CD4-positive, alpha-beta T cell (primary cell): ENCODE results near the gene MEGF10. TPM values are rescaled to one million over a fixed set of nuclear protein-coding genes. Genes with fewer than 3 reads are reported as not detected.

Experiments used
- ATAC-seq: fragments of 200-7000 bp; cut with Tn5 transposase; one replicate; pipeline ENCODE4 v1.10.0; 2022; ENCODE audit warnings: mild to moderate bottlenecking; ENCODE audit not compliant: poor library complexity
- CTCF ChIA-PET: fragments of 350-600 bp; sonication (Branson Sonifier 250); formaldehyde crosslinking; loops from one replicate; lab custom pipeline; 2021; ENCODE audit warnings: antibody characterized with exemption, inconsistent platforms; lab: Charles Lee
- POLR2A ChIA-PET: fragments of 350-600 bp; sonication (Branson Sonifier 250); formaldehyde crosslinking; loops from one replicate; lab custom pipeline; 2021; ENCODE audit warnings: antibody characterized with exemption, inconsistent platforms; lab: Charles Lee
- DNase-seq, 14 experiments: peaks; one replicate each; pipeline ENCODE4 v3.0.0-alpha.2; 2013 to 2020; ENCODE audit warnings: mixed read lengths in 2 of 14
- H3K27ac ChIP-seq, 2 donors: one replicate each; pipeline versions ENCODE4 v1.5.1 to v1.7.0; 2013; ENCODE audit warnings: low read length in 2 of 2, low read depth in 1 of 2, mild to moderate bottlenecking in 1 of 2
- H3K27me3 ChIP-seq, 2 experiments: 1 replicate in 1 of 2; 2 replicates in 1 of 2; pipeline versions ENCODE4 v1.6.1 to v1.7.0; 2013; ENCODE audit warnings: low read length in 2 of 2, control low read depth in 1 of 2, mild to moderate bottlenecking in 1 of 2, moderate library complexity in 1 of 2; ENCODE audit not compliant: insufficient read depth in 2 of 2, control insufficient read depth in 1 of 2
- H3K36me3 ChIP-seq: one replicate; pipeline ENCODE4 v1.6.1; 2013; ENCODE audit warnings: low read length, control low read depth; ENCODE audit not compliant: insufficient read depth
- H3K4me1 ChIP-seq: one replicate; pipeline ENCODE4 v1.6.1; 2013; ENCODE audit warnings: low read length, control low read depth; ENCODE audit not compliant: insufficient read depth
- H3K4me3 ChIP-seq: one replicate; pipeline ENCODE4 v1.5.1; 2013; ENCODE audit warnings: mild to moderate bottlenecking, low read length, moderate library complexity
- H3K9me3 ChIP-seq, 2 experiments: 1 replicate in 1 of 2; 2 replicates in 1 of 2; pipeline versions ENCODE4 v1.6.1 to v1.7.0; 2013; ENCODE audit warnings: low read length in 2 of 2, mild to moderate bottlenecking in 2 of 2, control low read depth in 1 of 2, moderate library complexity in 1 of 2; ENCODE audit not compliant: control insufficient read depth in 1 of 2, insufficient read depth in 1 of 2
- H3K27ac Mint-ChIP-seq: one replicate; pipeline ENCODE4 v1.8.0; 2020; ENCODE audit warnings: mixed read lengths
- H3K27me3 Mint-ChIP-seq: one replicate; pipeline ENCODE4 v1.8.0; 2021; ENCODE audit warnings: mixed read lengths
- H3K36me3 Mint-ChIP-seq: one replicate; pipeline ENCODE4 v1.8.0; 2021; ENCODE audit warnings: low read depth, mixed read lengths
- H3K4me1 Mint-ChIP-seq: one replicate; pipeline ENCODE4 v1.8.0; 2021; ENCODE audit warnings: low read depth, mixed read lengths
- H3K4me3 Mint-ChIP-seq: one replicate; pipeline ENCODE4 v1.8.0; 2020; ENCODE audit warnings: mild to moderate bottlenecking, mixed read lengths
- H3K9me3 Mint-ChIP-seq: one replicate; pipeline ENCODE4 v1.8.0; 2020; ENCODE audit warnings: mixed read lengths
- CTCF ChIP-seq: fragments of 200-600 bp; IDR thresholded peaks from one replicate; pipeline ENCODE4 v1.8.0; 2022; ENCODE audit warnings: antibody characterized with exemption, mild to moderate bottlenecking
- intact Hi-C, 2 experiments: fragments of 100-400 bp; cut with DNase I in 1 of 2; cut with micrococcal nuclease in 1 of 2; formaldehyde crosslinking; loops; one replicate each; pipeline versions ENCODE4 v1.15.1 to v1.9.0; 2023 to 2025; cut with DNase I, micrococcal nuclease
- total RNA-seq, 174 experiments: library from RNA in 2 of 174; stranded (reverse) in 2 of 174; gene quantifications; one replicate each; pipeline ENCODE4 v1.2.3 and lab custom pipeline; 2021 to 2026

The MEGF10 gene
- total RNA-seq, 2 experiments from 2014 or later, result not detected

DNA sequence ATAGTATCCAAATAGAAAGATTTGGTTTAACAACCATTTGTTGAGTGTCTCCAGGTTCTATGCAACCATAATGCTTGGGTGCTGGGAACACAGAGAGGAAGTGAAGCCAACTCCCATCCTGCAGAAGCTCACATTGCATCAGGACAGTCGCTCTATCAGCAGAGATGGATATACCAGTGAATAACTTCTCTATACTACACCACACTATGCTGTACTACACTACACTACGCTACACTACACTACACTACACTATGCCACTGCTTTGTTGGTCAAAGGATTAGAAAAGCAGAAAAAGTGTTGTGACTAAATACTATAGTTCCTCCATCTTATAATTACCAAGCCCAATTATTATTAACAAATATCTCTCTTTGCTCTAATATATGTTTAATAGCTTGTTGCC lies 137.7 kb downstream of the MEGF10 start:
- ATAC-seq, result no peak
- H3K9me3 Mint-ChIP-seq, result no peaks in the 10 kb centered on the region
- no peak overlapping the region for H3K4me3 Mint-ChIP-seq
- H3K27me3 ChIP-seq, result no peaks in the 10 kb centered on the region
- H3K4me3 ChIP-seq, result no peak overlapping the region
- peaks cover 10% of the 10 kb centered on the region for H3K27me3 Mint-ChIP-seq
- intact Hi-C loops, result no loop called here
- H3K36me3 ChIP-seq, result no peaks in the 10 kb centered on the region
- ChIA-PET CTCF (interaction anchor here (1.2 kb wide), 1 partner anchor 11 kb away, joined by 3 read pairs; no protein-coding TSS in a partner anchor), POLR2A (no interaction called here)
- H3K4me1 ChIP-seq, result no peaks in the 10 kb centered on the region
- no peak for TF ChIP-seq CTCF
- no peaks in the 10 kb centered on the region for H3K36me3 Mint-ChIP-seq
- H3K4me1 Mint-ChIP-seq, result no peaks in the 10 kb centered on the region
- no peak for DNase-seq
- no peak overlapping the region for H3K27ac Mint-ChIP-seq
- H3K27ac ChIP-seq, result no peak overlapping the region
- no peaks in the 10 kb centered on the region for H3K9me3 ChIP-seq

GRCh38 chr5:127428748-127429147 lies 138.2 kb downstream of the MEGF10 start:
- no peak for ATAC-seq
- Mint-ChIP-seq H3K27me3 (peaks cover 7% of the 10 kb centered on the region), H3K9me3 (no peaks in the 10 kb centered on the region), H3K27ac (no peak overlapping the region), H3K36me3 (no peaks in the 10 kb centered on the region), H3K4me1 (no peaks in the 10 kb centered on the region), H3K4me3 (no peak overlapping the region)
- H3K27me3 ChIP-seq, result no peaks in the 10 kb centered on the region
- H3K27ac ChIP-seq, result no peak overlapping the region
- no peaks in the 10 kb centered on the region for H3K4me1 ChIP-seq
- TF ChIP-seq CTCF, result no peak
- CTCF ChIA-PET, result interaction anchor here (1.2 kb wide), 1 partner anchor 10 kb away, joined by 3 read pairs; no protein-coding TSS in a partner anchor
- POLR2A ChIA-PET, result no interaction called here
- no peak overlapping the region for H3K4me3 ChIP-seq
- H3K36me3 ChIP-seq, result no peaks in the 10 kb centered on the region
- intact Hi-C loops, result no loop called here
- H3K9me3 ChIP-seq, result no peaks in the 10 kb centered on the region
- DNase-seq, result no peak

- DNase-seq, result no peak
- Histone ChIP-seq H3K27ac (no peak overlapping the region), H3K4me3 (no peak overlapping the region), H3K4me1 (no peaks in the 10 kb centered on the region), H3K27me3 (no peaks in the 10 kb centered on the region), H3K9me3 (no peaks in the 10 kb centered on the region), H3K36me3 (no peaks in the 10 kb centered on the region)
- Mint-ChIP-seq H3K4me1 (no peaks in the 10 kb centered on the region), H3K36me3 (no peaks in the 10 kb centered on the region), H3K4me3 (no peak overlapping the region), H3K27ac (no peak overlapping the region), H3K9me3 (no peaks in the 10 kb centered on the region), H3K27me3 (no peaks in the 10 kb centered on the region)
- CTCF ChIA-PET, result no interaction called here
- TF ChIP-seq CTCF, result no peak
- no peak for ATAC-seq
- POLR2A ChIA-PET, result no interaction called here
- intact Hi-C loops, result no loop called here
These were observed 139.3 kb downstream of the MEGF10 start for GRCh38 chr5:127429928-127430327.
